MM.1S (cell line): ENCODE data around the gene ZNRF1.

Source experiments
- DNase-seq: peaks from one replicate; pipeline ENCODE4 v3.0.0-alpha.2; 2015
- H2AFZ ChIP-seq: fragments of 300-600 bp; sonication (generic); 2 replicates; pipeline ENCODE4 v1.6.0; 2016; ENCODE audit warnings: antibody characterized with exemption, low read length
- H3F3A ChIP-seq: fragments of 300-600 bp; sonication (generic); 2 replicates; pipeline ENCODE4 v1.6.1; 2016; ENCODE audit warnings: mild to moderate bottlenecking, antibody characterized with exemption, low read length, moderate library complexity, mixed read lengths; ENCODE audit not compliant: insufficient read depth
- H3K27ac ChIP-seq: fragments of 300-600 bp; sonication (generic); 2 replicates; pipeline ENCODE4 v1.5.1; 2016; ENCODE audit warnings: mild to moderate bottlenecking, low read length
- H3K27me3 ChIP-seq: fragments of 300-600 bp; sonication (generic); replicated peaks from 2 replicates; pipeline ENCODE4 v1.6.0; 2016; ENCODE audit warnings: low read length; ENCODE audit not compliant: insufficient read depth
- H3K36me3 ChIP-seq: fragments of 300-600 bp; sonication (generic); replicated peaks from 2 replicates; pipeline ENCODE4 v1.6.1; 2016; ENCODE audit warnings: mild to moderate bottlenecking, low read length, mixed read lengths; ENCODE audit not compliant: insufficient read depth
- H3K4me1 ChIP-seq: fragments of 300-600 bp; sonication (generic); 2 replicates; pipeline ENCODE4 v1.6.1; 2016; ENCODE audit warnings: low read length, mixed read lengths
- H3K4me2 ChIP-seq: fragments of 300-600 bp; sonication (generic); 2 replicates; pipeline ENCODE4 v1.6.0; 2016; ENCODE audit warnings: low read depth, low read length
- H3K4me3 ChIP-seq: fragments of 300-600 bp; sonication (generic); 2 replicates; pipeline ENCODE4 v1.5.1; 2016; ENCODE audit warnings: low read length, mixed read lengths
- H3K79me2 ChIP-seq: fragments of 300-600 bp; sonication (generic); 2 replicates; pipeline ENCODE4 v1.6.1; 2016; ENCODE audit warnings: mixed run types, low read length, mixed read lengths
- H3K9ac ChIP-seq: fragments of 300-600 bp; sonication (generic); 2 replicates; pipeline ENCODE4 v1.6.1; 2016; ENCODE audit warnings: low read length, mixed read lengths
- H3K9me2 ChIP-seq: fragments of 300-600 bp; sonication (generic); replicated peaks from 2 replicates; pipeline ENCODE4 v1.6.1; 2016; ENCODE audit warnings: mild to moderate bottlenecking, low read length, mixed read lengths; ENCODE audit not compliant: insufficient read depth
- H3K9me3 ChIP-seq: fragments of 300-600 bp; sonication (generic); replicated peaks from 2 replicates; pipeline ENCODE4 v1.6.1; 2016; ENCODE audit warnings: mild to moderate bottlenecking, low read length, mixed read lengths; ENCODE audit not compliant: insufficient read depth
- H4K20me1 ChIP-seq: fragments of 300-600 bp; sonication (generic); 2 replicates; pipeline ENCODE4 v1.6.1; 2016; ENCODE audit warnings: mild to moderate bottlenecking, low read length, moderate library complexity, mixed read lengths; ENCODE audit not compliant: insufficient read depth
- CTCF ChIP-seq: fragments of 300-600 bp; sonication (generic); IDR thresholded peaks from 2 replicates; pipeline ENCODE4 v1.5.1; 2016; ENCODE audit warnings: antibody characterized with exemption, low read length, mixed read lengths
- EZH2 ChIP-seq: fragments of 300-600 bp; sonication (generic); optimal IDR thresholded peaks from 2 replicates; pipeline ENCODE3; 2017; ENCODE audit warnings: low read depth, mild to moderate bottlenecking, antibody characterized with exemption, low read length, mixed read lengths
- EZH2phosphoT487 ChIP-seq: fragments of 300-600 bp; sonication (generic); IDR thresholded peaks from 2 replicates; pipeline ENCODE4 v1.6.1; 2018; ENCODE audit warnings: antibody characterized with exemption, low read length

ZNRF1 gene

GRCh38 chr16:75104836-75105235 is 106.0 kb downstream of the ZNRF1 start:
- Histone ChIP-seq H3K27me3 (no peaks in the 10 kb centered on the region), H3K79me2 (no peaks in the 10 kb centered on the region), H3K9me2 (no peaks in the 10 kb centered on the region), H3K36me3 (no peaks in the 10 kb centered on the region), H3K9ac (no peak overlapping the region), H4K20me1 (no peaks in the 10 kb centered on the region), H3K9me3 (no peaks in the 10 kb centered on the region), H3F3A (no peaks in the 10 kb centered on the region), H3K4me3 (no peak overlapping the region), H2AFZ (no peak overlapping the region), H3K4me1 (no peaks in the 10 kb centered on the region), H3K27ac (no peak overlapping the region), H3K4me2 (no peak overlapping the region)
- TF ChIP-seq EZH2phosphoT487 (no peak), EZH2 (no peak), CTCF (no peak)
- no peak for DNase-seq

DNA sequence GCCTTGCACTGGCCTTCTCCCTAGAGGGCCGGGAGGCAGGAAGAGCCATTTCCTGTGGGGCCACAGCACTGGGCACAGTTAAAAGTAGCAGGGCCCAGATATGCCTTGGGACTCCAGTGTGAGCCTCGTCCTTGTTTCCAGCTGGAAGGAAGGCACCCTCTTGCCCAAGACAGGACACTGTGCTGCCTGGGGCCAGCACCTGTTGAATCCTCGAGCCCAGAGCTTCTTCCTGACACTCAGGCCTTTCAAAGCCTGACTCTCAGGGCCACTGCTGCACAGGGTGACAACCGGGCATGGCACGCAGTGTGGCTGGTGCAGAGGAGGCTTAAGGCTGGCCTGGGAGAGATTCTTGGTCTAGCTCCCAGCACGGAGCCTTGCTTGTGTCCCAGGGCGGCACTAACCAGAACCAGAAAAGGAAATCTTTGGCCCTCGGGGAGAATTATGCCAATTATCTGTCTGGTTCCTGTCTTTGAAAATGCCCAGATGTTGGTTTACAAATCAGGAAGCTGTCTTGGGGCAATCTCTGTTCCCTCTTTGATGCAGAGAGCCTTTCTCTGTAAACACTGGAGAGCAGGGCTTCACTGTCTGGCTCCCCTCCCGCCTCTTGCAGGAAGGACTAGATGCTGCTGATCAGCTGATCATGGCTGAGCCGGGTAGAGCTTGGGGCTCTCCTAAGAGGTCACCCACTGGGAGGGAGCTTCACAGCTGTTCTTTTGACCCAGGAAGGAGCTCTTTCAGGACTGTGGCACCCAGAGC is 106.7 kb downstream of the ZNRF1 start:
- Histone ChIP-seq H3K9me3 (no peaks in the 10 kb centered on the region), H3K9ac (no peak overlapping the region), H3K36me3 (no peaks in the 10 kb centered on the region), H3K9me2 (no peaks in the 10 kb centered on the region), H3F3A (no peaks in the 10 kb centered on the region), H3K4me2 (no peak overlapping the region), H3K79me2 (no peaks in the 10 kb centered on the region), H3K27ac (no peak overlapping the region), H4K20me1 (no peaks in the 10 kb centered on the region), H2AFZ (no peak overlapping the region), H3K27me3 (no peaks in the 10 kb centered on the region), H3K4me3 (no peak overlapping the region), H3K4me1 (no peaks in the 10 kb centered on the region)
- DNase-seq: no peak
- TF ChIP-seq CTCF: no peak
- TF ChIP-seq EZH2: no peak
- TF ChIP-seq EZH2phosphoT487: no peak

DNA sequence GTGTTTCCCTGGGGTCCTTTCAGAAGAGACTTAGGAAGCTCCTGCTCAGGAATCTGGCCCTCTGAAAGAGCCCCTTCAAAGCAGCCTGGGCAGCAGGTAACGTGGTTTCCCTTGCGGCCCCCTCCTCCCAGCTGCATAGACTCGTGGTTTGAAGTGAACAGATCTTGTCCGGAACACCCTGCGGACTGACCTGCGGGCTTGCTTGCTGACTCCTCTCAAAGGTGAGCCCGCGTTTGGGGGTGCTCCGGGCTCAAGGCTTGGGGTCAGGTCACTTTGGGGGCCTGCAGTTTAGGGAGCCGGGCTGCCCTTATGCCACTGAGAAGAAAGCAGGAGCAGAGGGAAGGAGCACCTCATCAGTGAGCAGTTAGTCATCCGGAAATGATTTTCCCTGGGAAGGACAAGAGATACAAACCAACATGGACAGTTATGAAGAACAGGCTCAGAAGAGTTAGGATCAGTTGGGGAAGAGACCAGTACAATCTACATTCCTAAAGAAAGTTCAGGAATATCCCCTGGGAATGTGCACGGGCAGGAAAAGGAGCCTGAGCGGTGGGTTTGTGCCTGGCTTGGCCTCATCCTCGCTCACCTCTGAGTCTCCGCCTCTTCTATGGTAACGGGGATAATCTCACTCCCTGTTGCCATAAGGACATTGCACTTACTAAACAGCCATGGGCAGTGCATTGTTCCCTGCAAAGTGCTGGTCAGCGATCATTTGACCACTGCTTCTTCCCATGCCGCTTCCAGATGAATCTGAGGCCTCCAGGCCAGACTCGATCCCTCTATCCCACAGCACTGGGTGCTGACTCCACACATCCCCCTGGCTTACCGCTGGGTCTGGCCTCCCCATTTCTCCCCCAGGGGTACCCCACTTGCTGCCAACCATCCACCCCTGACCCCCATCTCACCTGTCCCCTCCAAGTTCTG is 107.8 kb downstream of the ZNRF1 start:
- no peak for TF ChIP-seq EZH2
- no peak for TF ChIP-seq CTCF
- no peak for TF ChIP-seq EZH2phosphoT487
- H3F3A ChIP-seq: no peaks in the 10 kb centered on the region
- no peak overlapping the region for H2AFZ ChIP-seq
- H4K20me1 ChIP-seq: no peaks in the 10 kb centered on the region
- no peaks in the 10 kb centered on the region for H3K27me3 ChIP-seq
- no peak for DNase-seq
- no peaks in the 10 kb centered on the region for H3K9me3 ChIP-seq
- no peak overlapping the region for H3K9ac ChIP-seq
- H3K27ac ChIP-seq: no peak overlapping the region
- no peaks in the 10 kb centered on the region for H3K4me1 ChIP-seq
- no peaks in the 10 kb centered on the region for H3K36me3 ChIP-seq
- H3K9me2 ChIP-seq: no peaks in the 10 kb centered on the region
- H3K79me2 ChIP-seq: no peaks in the 10 kb centered on the region
- no peak overlapping the region for H3K4me2 ChIP-seq
- no peak overlapping the region for H3K4me3 ChIP-seq
